ENCODE data around the gene DNAJC22.
"Not testable (repeated sequence)": the region's sequence is repeated elsewhere in the genome, so short reads cannot be mapped to it uniquely, and the experiment has no call there.

Gene DNAJC22

GRCh38 chr12:49346659-49347310, at the start of gene DNAJC22:
DNAJC22 (plus strand) TSS chr12:49346888; CDS start chr12:49348873, 1,985 bp downstream.
- no peak for DNase-seq (ENCODE audit: low read depth)

- no peak for DNase-seq (ENCODE audit: low read depth)
Observed at GRCh38 chr12:49297695-49298060, 49.0 kb upstream of the DNAJC22 start.

- no peak for DNase-seq (ENCODE audit: low read depth)
Observed at GRCh38 chr12:49298160-49298559, 48.5 kb upstream of the DNAJC22 start.

- DNase-seq (ENCODE audit: low read depth), result no peak
Observed at GRCh38 chr12:49301760-49302159, 44.9 kb upstream of the DNAJC22 start.

- peak; percentile 53 for DNase-seq (ENCODE audit: low read depth)
Observed at GRCh38 chr12:49304161-49304560, 42.5 kb upstream of the DNAJC22 start.

GRCh38 chr12:49305762-49306510, 40.8 kb upstream of the DNAJC22 start:
- DNase-seq (ENCODE audit: low read depth), result no peak

GRCh38 chr12:49309386-49309785, 37.3 kb upstream of the DNAJC22 start:
- no peak for DNase-seq (ENCODE audit: low read depth)

GRCh38 chr12:49310451-49311000, 36.2 kb upstream of the DNAJC22 start:
- DNase-seq (ENCODE audit: low read depth), result not testable (repeated sequence)

- no peak for DNase-seq (ENCODE audit: low read depth)
Observed at GRCh38 chr12:49314811-49315210, 31.9 kb upstream of the DNAJC22 start.

GRCh38 chr12:49317118-49317517, 29.6 kb upstream of the DNAJC22 start:
- DNase-seq (ENCODE audit: low read depth), result not testable (repeated sequence)

GRCh38 chr12:49320411-49321103, 26.1 kb upstream of the DNAJC22 start:
- DNase-seq (ENCODE audit: low read depth), result not testable (repeated sequence)

- DNase-seq (ENCODE audit: low read depth), result no peak
Observed at GRCh38 chr12:49322367-49322707, 24.4 kb upstream of the DNAJC22 start.

- DNase-seq (ENCODE audit: low read depth), result peak; percentile 98
Observed at GRCh38 chr12:49322708-49323523, 23.8 kb upstream of the DNAJC22 start, which contains the start of gene TROAP. TROAP (plus strand) TSS chr12:49323255; CDS start chr12:49323609, 354 bp downstream.

- no peak for DNase-seq (ENCODE audit: low read depth)
Observed at GRCh38 chr12:49323524-49324097, 23.1 kb upstream of the DNAJC22 start.

GRCh38 chr12:49325606-49326005, 21.1 kb upstream of the DNAJC22 start:
- DNase-seq (ENCODE audit: low read depth), result no peak

- DNase-seq (ENCODE audit: low read depth), result no peak
Observed at GRCh38 chr12:49327368-49327767, 19.3 kb upstream of the DNAJC22 start.

- no peak for DNase-seq (ENCODE audit: low read depth)
Observed at GRCh38 chr12:49327887-49328286, 18.8 kb upstream of the DNAJC22 start.

GRCh38 chr12:49328816-49329215, 17.9 kb upstream of the DNAJC22 start:
- no peak for DNase-seq (ENCODE audit: low read depth)

GRCh38 chr12:49330032-49330619, 16.6 kb upstream of the DNAJC22 start:
- no peak for DNase-seq (ENCODE audit: low read depth)

- DNase-seq (ENCODE audit: low read depth), result no peak
Observed at GRCh38 chr12:49330631-49331379, 15.9 kb upstream of the DNAJC22 start.
